ENCODE results near the gene GNS.

Gene GNS

GRCh38 chr12:64733857-64734256, 25.3 kb downstream of the GNS start:
- DNase-seq = no peak

- DNase-seq = no peak
Measured at GRCh38 chr12:64731683-64732082, 27.5 kb downstream of the GNS start.

DNA sequence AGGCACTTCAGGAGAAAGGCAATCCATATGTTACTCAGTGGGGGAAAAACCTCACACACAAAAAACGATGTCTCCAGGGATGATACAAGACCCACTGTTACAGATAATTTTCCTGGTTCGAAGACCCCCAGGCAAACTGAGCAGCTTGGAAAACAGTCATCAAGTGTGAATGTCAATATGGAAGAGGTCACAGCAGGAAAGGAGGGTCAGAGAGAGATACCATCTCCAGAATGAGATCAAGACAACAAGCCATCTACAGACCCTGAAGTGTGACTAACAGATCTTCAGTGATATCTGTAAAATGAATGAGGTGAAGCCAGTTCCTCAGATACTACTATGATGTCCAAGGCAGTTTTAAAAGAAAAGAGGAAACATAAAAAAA, 28.6 kb downstream of the GNS start:
- DNase-seq = no peak

DNA sequence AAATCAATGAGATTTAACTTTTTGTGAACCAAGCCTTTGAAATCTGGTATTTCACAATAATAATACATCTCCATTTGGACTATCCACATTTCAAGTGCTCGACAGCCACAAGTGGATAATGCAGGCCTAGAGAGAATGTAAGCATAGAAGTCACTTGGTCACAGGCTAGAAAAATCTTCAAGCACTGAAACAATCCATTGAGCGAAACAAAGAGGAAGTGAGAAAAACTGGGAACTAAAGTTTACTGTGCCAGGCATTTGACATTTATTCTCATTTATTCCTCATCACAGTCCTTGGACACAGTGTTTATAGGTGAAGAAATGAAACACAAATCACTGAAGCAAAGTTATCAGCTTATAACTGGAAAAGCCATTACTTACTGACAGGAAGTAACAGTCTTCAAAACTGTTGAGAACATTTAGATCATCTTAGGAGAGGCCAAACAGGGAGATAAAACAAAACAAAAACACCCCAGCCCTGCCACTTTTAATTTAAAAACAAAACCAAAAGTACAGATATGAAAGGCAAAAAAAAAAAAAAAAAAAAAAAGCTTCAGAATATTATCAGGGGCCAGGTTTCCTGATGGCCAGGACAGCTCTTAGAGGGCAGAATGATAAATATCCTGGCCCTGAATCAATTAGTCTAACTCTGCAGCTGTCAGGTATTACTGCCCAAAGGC, 29.2 kb downstream of the GNS start:
- peak; percentile 47 for DNase-seq

- DNase-seq = no peak
Measured at GRCh38 chr12:64724201-64724745, 34.9 kb downstream of the GNS start.

- DNase-seq = peak; percentile 15
Measured at GRCh38 chr12:64723630-64724029, 35.6 kb downstream of the GNS start.

DNA sequence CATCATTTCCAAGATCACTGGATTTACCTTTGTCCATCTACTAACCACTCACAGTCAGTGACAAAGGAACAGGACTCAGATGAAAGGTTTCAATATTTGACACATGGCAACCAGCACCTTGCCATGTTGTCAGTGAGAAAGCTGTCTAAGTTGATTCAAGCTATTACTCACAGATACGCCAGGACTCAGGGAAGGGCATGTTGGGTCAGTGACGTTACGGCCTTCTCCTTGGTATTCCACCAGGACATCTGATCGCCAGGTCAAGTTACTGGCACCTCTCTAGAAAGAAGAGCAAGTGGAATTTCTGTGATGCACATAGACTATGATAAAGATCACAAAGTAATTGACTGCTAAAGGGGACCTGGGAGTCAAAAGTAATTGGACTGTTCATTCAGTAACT, 36.4 kb downstream of the GNS start:
- no peak for DNase-seq

DNA sequence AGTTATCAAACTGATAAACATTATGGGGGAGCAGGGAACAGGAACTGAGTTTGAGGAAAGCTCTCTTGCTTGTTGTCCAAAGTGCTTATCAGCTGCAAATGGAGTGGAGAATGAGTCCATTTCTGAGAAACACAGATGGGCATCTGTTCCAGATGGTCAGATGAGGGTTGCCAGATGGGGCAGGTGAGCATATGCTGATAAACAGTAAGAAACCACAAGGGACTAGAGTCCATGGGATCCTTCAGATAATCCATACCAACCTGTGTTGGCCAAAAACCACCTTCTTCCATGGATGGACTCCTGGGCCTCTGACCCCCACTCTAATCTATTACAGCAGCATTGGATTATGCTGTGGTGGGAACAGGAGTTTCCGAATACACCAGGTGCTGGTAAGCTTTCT, 38.3 kb downstream of the GNS start:
- no peak for DNase-seq

- DNase-seq = no peak
Measured at GRCh38 chr12:64718649-64719048, 40.6 kb downstream of the GNS start.

DNA sequence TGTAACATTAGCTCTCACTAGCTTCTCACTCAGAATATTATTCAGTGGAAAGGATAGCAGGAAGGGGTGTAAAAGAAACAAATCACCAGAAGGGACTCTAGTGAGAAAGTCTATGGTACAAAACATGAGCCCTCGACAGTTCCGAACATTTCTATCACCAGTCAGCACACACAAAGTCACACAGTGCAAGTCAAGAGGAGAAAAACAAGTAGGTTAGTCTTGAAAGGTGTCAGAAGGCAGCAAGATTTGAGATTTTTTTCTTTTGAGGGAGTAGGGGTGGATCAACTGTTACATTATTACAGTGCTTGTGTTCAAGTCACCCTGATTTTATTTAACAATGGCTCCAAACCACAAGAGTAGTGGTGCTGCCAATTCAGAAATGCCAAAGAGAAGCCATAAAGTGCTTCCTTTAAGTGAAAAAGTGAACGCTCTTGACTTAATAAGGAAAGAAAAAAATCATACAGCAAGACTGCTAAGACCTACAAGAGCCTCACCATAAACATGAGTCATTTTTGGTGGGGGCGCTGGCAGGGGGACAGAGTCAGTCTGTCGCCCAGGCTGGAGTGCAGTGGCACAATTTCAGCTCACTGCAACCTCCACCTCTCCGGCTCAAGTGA, 42.3 kb downstream of the GNS start:
- no peak for DNase-seq

DNA sequence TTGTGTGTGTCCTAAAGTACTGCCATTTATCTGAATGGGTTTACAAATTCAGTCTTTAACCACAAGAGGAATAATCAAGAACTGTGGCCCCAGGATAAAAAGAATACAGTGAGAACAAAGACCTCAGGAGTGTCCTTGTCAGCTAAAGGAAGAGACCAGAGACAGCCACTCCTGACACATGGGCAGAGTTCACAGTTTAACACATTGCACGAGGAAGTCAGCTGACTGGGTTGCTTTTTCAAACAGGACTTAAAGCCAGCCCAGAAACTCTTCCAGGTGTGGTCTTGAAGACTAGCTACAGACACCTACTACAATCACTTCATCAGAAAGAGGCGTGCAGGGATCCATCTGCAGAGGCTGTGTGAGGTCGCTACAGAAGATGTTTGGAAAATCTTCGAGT, 42.8 kb downstream of the GNS start:
- no peak for DNase-seq

GRCh38 chr12:64714551-64714968, 44.6 kb downstream of the GNS start:
- DNase-seq = peak; percentile 56

- no peak for DNase-seq
Measured at GRCh38 chr12:64713376-64713775, 45.8 kb downstream of the GNS start.

DNA sequence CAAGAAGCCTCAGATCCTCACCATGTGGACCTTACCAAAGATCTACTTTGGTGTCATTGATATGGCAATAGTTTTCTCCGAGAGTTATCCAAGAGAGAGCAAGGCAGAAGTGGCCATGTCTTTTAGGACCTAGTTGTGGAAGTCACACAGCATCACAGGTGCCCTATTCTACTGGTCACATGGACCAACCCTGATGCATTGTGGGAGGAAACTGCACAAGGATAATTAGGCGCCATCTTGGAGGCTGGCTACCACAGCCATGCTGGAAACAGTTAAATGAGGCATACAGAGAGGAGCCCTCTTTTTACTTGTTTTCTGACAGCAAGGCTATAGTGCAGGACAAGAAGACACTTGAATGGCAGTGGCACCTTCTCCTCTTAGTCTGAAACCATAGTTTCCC, 49.8 kb downstream of the GNS start:
- no peak for DNase-seq

DNA sequence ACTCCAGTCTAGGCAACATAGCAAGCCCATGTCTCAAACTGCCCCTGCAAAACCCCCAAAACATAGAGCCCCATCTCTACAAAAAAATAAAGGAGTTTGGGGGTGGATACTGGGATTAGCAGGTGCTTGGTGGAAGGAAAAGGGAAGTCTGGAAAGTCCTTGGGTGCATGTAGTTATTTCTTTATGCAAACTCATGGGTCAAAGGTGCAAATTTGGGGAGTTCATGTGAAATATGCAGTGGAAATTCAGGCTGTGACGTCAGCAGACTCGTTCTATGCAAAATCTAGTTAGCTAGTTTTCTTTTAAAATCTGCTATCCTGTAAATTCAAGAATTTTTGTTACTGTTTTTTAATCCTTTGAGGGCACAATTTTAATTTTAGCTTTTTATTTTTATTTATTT, 51.3 kb downstream of the GNS start:
- no peak for DNase-seq

DNA sequence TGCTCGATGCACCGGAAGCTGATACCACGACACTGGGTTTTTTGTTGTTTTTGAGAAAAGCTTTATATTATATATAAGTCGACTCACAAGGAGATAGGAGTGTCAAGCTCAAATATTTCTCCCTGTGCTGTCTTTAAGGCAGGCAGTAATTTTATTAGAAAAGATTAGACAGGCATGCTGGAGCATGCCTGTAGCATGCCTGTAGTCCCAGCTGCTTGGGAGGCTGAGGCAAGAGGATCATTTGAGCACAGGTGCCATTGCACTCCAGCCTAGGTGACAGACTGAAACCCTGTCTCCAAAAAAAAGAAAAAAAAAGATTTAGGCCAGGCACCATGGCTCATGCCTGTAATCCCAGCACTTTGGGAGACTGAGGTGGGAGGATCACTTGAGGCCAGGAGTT, 51.8 kb downstream of the GNS start:
- DNase-seq = no peak

- DNase-seq = no peak
Measured at GRCh38 chr12:64706857-64707256, 52.3 kb downstream of the GNS start.

DNA sequence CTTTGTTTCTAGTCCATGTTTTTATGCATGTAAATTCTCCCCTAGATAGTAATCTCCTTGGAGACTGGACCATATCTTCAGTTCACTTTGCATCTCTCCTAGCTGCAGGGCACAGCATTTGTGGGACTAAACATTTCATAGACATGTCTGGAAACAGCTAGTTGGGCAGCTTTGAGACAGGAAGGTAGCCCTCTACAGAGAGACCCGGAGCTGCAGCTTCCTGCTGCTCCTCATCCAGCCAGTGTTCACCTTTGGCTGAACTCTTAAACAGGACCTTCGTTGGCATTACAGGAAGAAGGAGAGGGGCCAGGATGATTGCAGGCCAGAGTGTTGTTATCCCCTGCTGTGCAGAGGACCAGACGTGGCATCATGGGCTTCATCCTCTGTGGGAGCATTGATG, 52.9 kb downstream of the GNS start:
- no peak for DNase-seq

GRCh38 chr12:64701283-64701682, 57.9 kb downstream of the GNS start:
- no peak for DNase-seq

DNA sequence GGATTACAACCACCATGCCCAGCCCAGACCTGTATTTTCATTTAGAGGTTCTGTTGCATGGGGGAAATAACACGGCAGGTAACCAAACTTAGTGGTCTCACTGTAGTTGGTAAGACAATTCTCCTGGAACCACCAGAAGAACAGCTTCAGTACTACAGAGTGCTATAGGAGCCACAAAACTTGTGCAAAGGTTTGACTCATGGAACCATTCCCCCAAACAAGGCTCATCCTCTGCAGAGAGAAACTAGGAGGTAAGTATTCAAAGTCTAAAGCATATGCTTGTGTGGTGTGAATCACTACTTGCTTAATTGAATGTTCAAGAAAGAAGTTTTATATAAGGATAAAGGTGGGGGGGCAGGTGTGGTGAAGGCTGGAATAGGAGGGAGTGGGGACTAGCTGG, 58.7 kb downstream of the GNS start:
- DNase-seq = no peak

- DNase-seq = no peak
Measured at GRCh38 chr12:64699504-64700115, 59.6 kb downstream of the GNS start.

GRCh38 chr12:64696080-64696741, 63.0 kb downstream of the GNS start:
- DNase-seq = no peak

- no peak for DNase-seq
Measured at GRCh38 chr12:64695550-64695949, 63.7 kb downstream of the GNS start.

Measured in CD4-positive, alpha-beta T cell treated with Interleukin-17A for 1 hour (primary cell).